Mesenchymal stem cell (in vitro differentiated cells and primary cell): ENCODE measurements around the gene MATK.

Source experiments
- DNase-seq: peaks from one replicate; pipeline ENCODE4 v3.0.0-alpha.2; 2013
- H2AFZ ChIP-seq: one replicate; pipeline ENCODE4 v1.6.1; 2013; ENCODE audit warnings: low read depth, mild to moderate bottlenecking, control low read depth, inconsistent platforms, low read length, moderate library complexity
- H2AK5ac ChIP-seq: 2 replicates; pipeline ENCODE4 v1.6.1; 2013; ENCODE audit warnings: low read length, moderate library complexity, mild to moderate bottlenecking, inconsistent platforms; ENCODE audit not compliant: severe bottlenecking
- H2BK120ac ChIP-seq: one replicate; pipeline ENCODE4 v1.6.1; 2013; ENCODE audit warnings: low read depth, mild to moderate bottlenecking, inconsistent platforms, low read length, moderate library complexity
- H2BK12ac ChIP-seq, 2 experiments: one replicate each; pipeline ENCODE4 v1.6.1; 2013; ENCODE audit warnings: inconsistent platforms in 2 of 2, low read length in 2 of 2, mild to moderate bottlenecking in 2 of 2, moderate library complexity in 2 of 2, control low read depth in 1 of 2
- H2BK15ac ChIP-seq: one replicate; pipeline ENCODE4 v1.6.1; 2013; ENCODE audit warnings: mild to moderate bottlenecking, low read depth, inconsistent platforms; ENCODE audit not compliant: poor library complexity, severe bottlenecking
- H2BK5ac ChIP-seq: 2 replicates; pipeline ENCODE4 v1.6.1; 2013; ENCODE audit warnings: low read depth, mild to moderate bottlenecking, low read length, control low read depth, inconsistent platforms; ENCODE audit not compliant: poor library complexity, severe bottlenecking
- H3K14ac ChIP-seq, 2 experiments: one replicate each; pipeline ENCODE4 v1.6.1; 2013; ENCODE audit warnings: inconsistent platforms in 2 of 2, low read length in 2 of 2, control low read depth in 1 of 2, mild to moderate bottlenecking in 1 of 2, moderate library complexity in 1 of 2
- H3K18ac ChIP-seq, 2 experiments: one replicate each; pipeline ENCODE4 v1.6.1; 2013; ENCODE audit warnings: inconsistent platforms in 2 of 2, low read length in 2 of 2, control low read depth in 1 of 2, low read depth in 1 of 2, mild to moderate bottlenecking in 1 of 2
- H3K23ac ChIP-seq, 2 experiments: one replicate each; pipeline ENCODE4 v1.6.1; 2013; ENCODE audit warnings: inconsistent platforms in 2 of 2, low read length in 2 of 2, mild to moderate bottlenecking in 2 of 2, moderate library complexity in 2 of 2, control low read depth in 1 of 2
- H3K27ac ChIP-seq: 2 replicates; pipeline ENCODE4 v1.5.1; 2013; ENCODE audit warnings: mild to moderate bottlenecking, moderate library complexity, low read length, control low read depth, inconsistent platforms; ENCODE audit not compliant: poor library complexity, severe bottlenecking
- H3K27me3 ChIP-seq, 2 experiments: 2 replicates each; pipeline versions ENCODE4 v1.6.1 to v1.7.0; 2013; ENCODE audit warnings: low read length in 2 of 2, mild to moderate bottlenecking in 2 of 2, moderate library complexity in 2 of 2, control low read depth in 1 of 2, inconsistent platforms in 1 of 2; ENCODE audit not compliant: control insufficient read depth in 1 of 2, insufficient read depth in 1 of 2
- H3K36me3 ChIP-seq, 2 experiments: 2 replicates each; pipeline versions ENCODE4 v1.6.1 to v1.7.0; 2013; ENCODE audit warnings: low read length in 2 of 2, control low read depth in 1 of 2, inconsistent platforms in 1 of 2, low read depth in 1 of 2, mild to moderate bottlenecking in 1 of 2; ENCODE audit not compliant: insufficient read depth in 2 of 2, control insufficient read depth in 1 of 2
- H3K4ac ChIP-seq, 2 experiments: one replicate each; pipeline ENCODE4 v1.6.1; 2013; ENCODE audit warnings: inconsistent platforms in 2 of 2, low read length in 2 of 2, mild to moderate bottlenecking in 2 of 2, moderate library complexity in 2 of 2, control low read depth in 1 of 2, low read depth in 1 of 2
- H3K4me1 ChIP-seq: 2 replicates; pipeline ENCODE4 v1.6.1; 2013; ENCODE audit warnings: low read depth, low read length, control low read depth; ENCODE audit not compliant: control insufficient read depth, insufficient read depth
- H3K4me2 ChIP-seq: 2 replicates; pipeline ENCODE4 v1.6.1; 2013; ENCODE audit warnings: low read length, mild to moderate bottlenecking, inconsistent platforms; ENCODE audit not compliant: poor library complexity, severe bottlenecking
- H3K4me3 ChIP-seq, 2 experiments: 2 replicates each; pipeline versions ENCODE4 v1.5.1 to v1.7.0; 2013; ENCODE audit warnings: low read length in 2 of 2, mild to moderate bottlenecking in 2 of 2, control low read depth in 1 of 2, low read depth in 1 of 2; ENCODE audit not compliant: insufficient read depth in 1 of 2
- H3K79me1 ChIP-seq: replicated peaks from 2 replicates; pipeline ENCODE4 v1.6.1; 2013; ENCODE audit warnings: mild to moderate bottlenecking, control low read depth, low read length, inconsistent platforms; ENCODE audit not compliant: poor library complexity, severe bottlenecking
- H3K9ac ChIP-seq: 2 replicates; pipeline ENCODE4 v1.7.0; 2013; ENCODE audit warnings: mild to moderate bottlenecking, low read length, moderate library complexity
- H3K9me3 ChIP-seq: 2 replicates; pipeline ENCODE4 v1.7.0; 2013; ENCODE audit warnings: mild to moderate bottlenecking, low read length; ENCODE audit not compliant: control insufficient read depth
- H4K8ac ChIP-seq: one replicate; pipeline ENCODE4 v1.6.1; 2013; ENCODE audit warnings: inconsistent platforms, mild to moderate bottlenecking, low read length, moderate library complexity
- H4K91ac ChIP-seq: one replicate; pipeline ENCODE4 v1.6.1; 2013; ENCODE audit warnings: mild to moderate bottlenecking, low read length, inconsistent platforms
- WGBS: methylation state at CpG from one replicate; pipeline ENCODE4 v1.1.7; 2013; ENCODE audit warnings: mixed read lengths; 5-methylcytosine and 5-hydroxymethylcytosine counted together

MATK gene

DNA sequence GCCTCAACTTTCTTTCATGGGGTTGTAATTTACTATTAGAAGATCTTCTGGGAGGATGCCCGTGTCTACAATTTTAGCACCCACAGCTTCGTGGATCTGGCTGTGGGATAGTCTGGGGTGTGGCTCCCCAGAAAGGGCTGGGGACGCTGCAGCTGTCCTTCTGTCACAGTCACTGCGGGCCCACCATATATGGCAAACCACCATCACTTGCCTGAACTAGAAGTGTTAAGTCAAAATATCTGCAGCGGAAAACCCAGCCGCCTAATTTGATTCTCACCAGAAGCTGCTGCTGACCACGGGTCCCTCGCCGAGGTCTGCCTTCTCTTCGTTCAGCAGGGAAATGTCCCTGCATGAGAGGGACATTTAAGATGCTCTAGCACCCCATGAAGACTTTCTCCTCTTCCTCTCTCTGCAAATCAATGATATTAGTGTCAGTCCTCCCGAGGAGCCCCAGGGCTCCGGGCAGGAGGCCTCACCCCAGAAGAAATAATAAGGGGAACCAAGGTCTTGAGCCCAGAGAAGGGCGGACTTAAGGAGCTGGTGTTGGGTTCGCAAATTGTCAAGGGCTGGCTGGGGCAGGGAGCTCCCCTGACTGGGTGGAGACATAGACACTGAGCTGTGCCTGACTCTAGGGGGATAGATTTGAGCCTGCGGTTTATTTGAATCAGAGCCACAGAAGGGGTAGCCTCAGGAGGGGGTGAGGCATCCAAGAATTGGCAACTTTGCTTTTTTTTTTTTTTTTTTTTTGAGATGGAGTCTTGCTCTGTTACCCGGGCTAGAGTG lies 3.0 kb upstream of the MATK start:
- H2AFZ ChIP-seq, result no peak overlapping the region
- no peaks in the 10 kb centered on the region for H3K79me1 ChIP-seq
- DNase-seq, result no peak
- no peak overlapping the region for H4K91ac ChIP-seq
- no peak overlapping the region for H3K23ac ChIP-seq
- H3K4me1 ChIP-seq, result peaks cover 10% of the 10 kb centered on the region
- no peak overlapping the region for H3K27ac ChIP-seq
- H2BK15ac ChIP-seq, result no peak overlapping the region
- no peak overlapping the region for H2BK120ac ChIP-seq
- H3K14ac ChIP-seq, result no peak overlapping the region
- no peak overlapping the region for H2AK5ac ChIP-seq
- no peaks in the 10 kb centered on the region for H3K36me3 ChIP-seq
- H3K4me2 ChIP-seq, result no peak overlapping the region
- WGBS, result 66% methylated on average over 15 of the region's 16 CpGs
- no peak overlapping the region for H4K8ac ChIP-seq
- no peak overlapping the region for H3K18ac ChIP-seq
- peaks cover 10% of the 10 kb centered on the region for H3K9me3 ChIP-seq
- no peak overlapping the region for H2BK12ac ChIP-seq
- H3K27me3 ChIP-seq, result peaks cover 27 to 44% of the 10 kb centered on the region in 2 experiments
- no peak overlapping the region for H3K4ac ChIP-seq
- no peak overlapping the region for H3K4me3 ChIP-seq
- H2BK5ac ChIP-seq, result no peak overlapping the region
- H3K9ac ChIP-seq, result no peak overlapping the region

DNA sequence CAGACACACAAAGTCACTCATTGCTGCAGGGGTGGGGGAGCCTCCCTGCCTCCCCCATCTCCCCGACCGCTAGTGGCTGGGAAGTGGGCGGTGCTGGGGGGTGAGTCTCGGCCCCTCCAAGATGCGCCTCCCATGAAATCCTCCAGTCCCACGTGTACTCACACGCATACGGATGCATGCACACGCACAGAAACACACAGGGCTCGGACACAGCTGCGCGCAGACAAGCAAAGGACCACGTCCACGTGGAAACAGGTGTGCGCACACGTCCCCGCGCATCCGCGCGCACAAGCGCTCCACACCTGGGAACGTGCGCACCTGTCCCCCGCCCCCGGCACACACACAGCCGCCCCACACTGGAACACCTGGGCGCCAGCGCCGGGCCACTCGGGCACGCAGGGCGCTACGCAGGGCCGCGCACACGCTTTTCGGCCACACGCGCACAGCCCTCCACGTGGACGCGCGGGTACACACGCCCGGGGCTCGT lies 687 bp downstream of the MATK start:
- H2BK120ac ChIP-seq, result no peak overlapping the region
- DNase-seq, result no peak
- H3K79me1 ChIP-seq, result no peaks in the 10 kb centered on the region
- H3K9ac ChIP-seq, result no peak overlapping the region
- H2AK5ac ChIP-seq, result no peak overlapping the region
- H2BK15ac ChIP-seq, result no peak overlapping the region
- H3K36me3 ChIP-seq, result no peaks in the 10 kb centered on the region
- H3K4me2 ChIP-seq, result no peak overlapping the region
- H3K27me3 ChIP-seq, result peaks cover 26 to 45% of the 10 kb centered on the region in 2 experiments
- no peak overlapping the region for H3K18ac ChIP-seq
- H3K4me3 ChIP-seq, result no peak overlapping the region
- 6% methylated on average over 40 of the region's 47 CpGs for WGBS
- H4K8ac ChIP-seq, result no peak overlapping the region
- H2AFZ ChIP-seq, result no peak overlapping the region
- H2BK12ac ChIP-seq, result no peak overlapping the region
- H3K4ac ChIP-seq, result no peak overlapping the region
- H3K27ac ChIP-seq, result no peak overlapping the region
- peaks cover 10% of the 10 kb centered on the region for H3K4me1 ChIP-seq
- no peak overlapping the region for H3K14ac ChIP-seq
- peaks cover 24% of the 10 kb centered on the region for H3K9me3 ChIP-seq
- no peak overlapping the region for H2BK5ac ChIP-seq
- no peak overlapping the region for H3K23ac ChIP-seq
- H4K91ac ChIP-seq, result no peak overlapping the region

DNA sequence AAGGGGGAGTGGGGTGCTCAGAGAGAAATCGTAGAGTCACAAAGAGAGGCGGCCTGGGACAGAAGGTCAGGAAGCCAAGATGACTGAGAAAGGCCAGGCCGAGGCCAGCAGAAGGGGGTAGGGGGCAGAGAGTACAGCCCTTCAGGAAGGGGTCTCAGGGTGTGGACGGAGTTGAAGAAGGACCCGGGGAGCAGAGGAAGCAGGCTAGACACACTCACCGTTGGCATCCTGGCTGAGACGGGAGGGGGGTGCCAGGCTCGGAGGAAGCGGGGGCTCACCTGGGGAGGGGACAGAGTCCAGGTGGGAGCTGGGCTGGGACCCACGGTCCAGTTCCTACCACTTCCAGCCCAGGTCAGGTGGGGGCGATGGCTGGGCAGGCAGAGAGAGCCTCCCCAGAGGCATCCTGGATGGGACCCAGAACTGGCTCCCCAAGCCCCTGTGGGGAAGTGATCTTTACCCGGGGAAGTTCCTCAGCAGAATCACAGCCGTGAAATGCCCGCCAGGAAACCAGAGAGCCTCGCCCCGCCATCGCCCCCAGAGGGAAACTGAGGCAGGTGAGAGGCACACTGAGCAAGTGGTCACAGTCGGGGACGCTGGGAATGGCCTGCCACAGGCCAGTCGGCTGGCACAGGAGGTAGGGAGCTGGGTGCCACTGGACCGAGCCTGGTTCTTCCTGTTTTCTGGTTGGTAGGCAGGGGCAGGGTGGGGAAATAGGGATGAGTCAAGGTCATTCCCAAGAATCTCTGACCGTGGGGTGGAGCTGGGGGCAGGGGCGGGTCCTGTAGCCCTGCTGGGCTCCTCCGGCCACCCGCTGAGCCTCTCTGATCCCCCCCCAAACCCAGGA lies 1.4 kb downstream of the MATK start:
- no peak for DNase-seq
- Histone ChIP-seq H3K23ac (no peak overlapping the region), H3K4me2 (no peak overlapping the region), H3K4ac (no peak overlapping the region), H4K91ac (no peak overlapping the region), H3K14ac (no peak overlapping the region), H3K27ac (no peak overlapping the region), H3K18ac (no peak overlapping the region), H2BK12ac (no peak overlapping the region), H2BK15ac (no peak overlapping the region), H3K9me3 (peaks cover 20% of the 10 kb centered on the region), H3K4me1 (peaks cover 10% of the 10 kb centered on the region), H3K4me3 (no peak overlapping the region), H2BK5ac (no peak overlapping the region), H2AFZ (no peak overlapping the region), H3K27me3 (peaks cover 24 to 40% of the 10 kb centered on the region in 2 experiments), H2AK5ac (no peak overlapping the region), H2BK120ac (no peak overlapping the region), H3K9ac (peak overlapping the region; percentile 49), H3K79me1 (no peaks in the 10 kb centered on the region), H4K8ac (no peak overlapping the region), H3K36me3 (no peaks in the 10 kb centered on the region)
- WGBS, result 52% methylated on average over 21 of the region's 25 CpGs
